IMR-90 (cell line): ENCODE measurements around the gene TRDMT1. TPM values are rescaled to one million over a fixed set of nuclear protein-coding genes. Genes with fewer than 3 reads are reported as not detected.

ENCODE experiments used
- ATAC-seq: fragments of 200-7000 bp; cut with Tn5 transposase; 2 replicates; pipeline ENCODE4 v1.9.1; 2020; ENCODE audit warnings: low read depth, mild to moderate bottlenecking, moderate library complexity
- BruUV-seq: library from RNA; stranded (reverse); fragments of 400-500 nt; replicated peaks from 2 replicates; lab custom pipeline; 2021; lab: Mats Ljungman, UMichigan
- CTCF ChIA-PET: fragments of 300-600 bp; formaldehyde crosslinking; extraction: SDS; loops from one replicate; lab custom pipeline; 2021; ENCODE audit warnings: antibody characterized with exemption; lab: Yijun Ruan, JAX
- POLR2A ChIA-PET: fragments of 300-600 bp; sonication (Branson Sonifier 250); formaldehyde crosslinking; loops from one replicate; lab custom pipeline; 2022; ENCODE audit warnings: antibody characterized with exemption; ENCODE audit not compliant: unreplicated experiment; lab: Charles Lee
- DNase-seq: peaks from one replicate; pipeline ENCODE4 v3.0.0; 2013
- H2AFZ ChIP-seq: replicated peaks from 2 replicates; pipeline ENCODE3; 2013; ENCODE audit warnings: low read length, mild to moderate bottlenecking; ENCODE audit not compliant: poor library complexity
- H2AK5ac ChIP-seq: 2 replicates; pipeline ENCODE4 v1.6.1; 2013; ENCODE audit warnings: low read depth, low read length, inconsistent platforms
- H2AK9ac ChIP-seq: replicated peaks from 2 replicates; pipeline ENCODE3; 2013; ENCODE audit warnings: mild to moderate bottlenecking, low read depth, low read length, moderate library complexity; ENCODE audit not compliant: poor library complexity
- H2BK120ac ChIP-seq: 2 replicates; pipeline ENCODE4 v1.6.1; 2013; ENCODE audit warnings: low read depth, low read length, inconsistent platforms
- H2BK15ac ChIP-seq: 3 replicates; pipeline ENCODE4 v1.6.1; 2013; ENCODE audit warnings: low read depth, low read length, inconsistent platforms
- H2BK20ac ChIP-seq: 2 replicates; pipeline ENCODE4 v1.6.1; 2013; ENCODE audit warnings: low read depth, mild to moderate bottlenecking, inconsistent platforms, low read length, moderate library complexity
- H2BK5ac ChIP-seq: 2 replicates; pipeline ENCODE4 v1.6.1; 2013; ENCODE audit warnings: mild to moderate bottlenecking, low read depth, low read length, inconsistent platforms; ENCODE audit not compliant: poor library complexity, severe bottlenecking
- H3K14ac ChIP-seq: replicated peaks from 2 replicates; pipeline ENCODE4 v1.6.1; 2013; ENCODE audit warnings: low read depth, low read length, inconsistent platforms
- H3K18ac ChIP-seq: 2 replicates; pipeline ENCODE4 v1.6.1; 2013; ENCODE audit warnings: low read depth, low read length, control low read depth
- H3K23ac ChIP-seq: 2 replicates; pipeline ENCODE4 v1.6.1; 2013; ENCODE audit warnings: low read depth, low read length, inconsistent platforms
- H3K27ac ChIP-seq: 2 replicates; pipeline ENCODE4 v1.5.1; 2013; ENCODE audit warnings: mild to moderate bottlenecking, control low read depth, low read length; ENCODE audit not compliant: insufficient read depth
- H3K27me3 ChIP-seq: 2 replicates; pipeline ENCODE4 v1.6.1; 2013; ENCODE audit warnings: low read length; ENCODE audit not compliant: control insufficient read depth, insufficient read depth
- H3K36me3 ChIP-seq: 2 replicates; pipeline ENCODE4 v1.6.1; 2013; ENCODE audit warnings: low read length, mixed read lengths; ENCODE audit not compliant: control insufficient read depth, insufficient read depth
- H3K4ac ChIP-seq: 2 replicates; pipeline ENCODE4 v1.6.1; 2013; ENCODE audit warnings: low read depth, low read length, inconsistent platforms
- H3K4me1 ChIP-seq: 2 replicates; pipeline ENCODE4 v1.6.1; 2013; ENCODE audit warnings: low read length, mixed read lengths; ENCODE audit not compliant: control insufficient read depth, insufficient read depth
- H3K4me2 ChIP-seq: 2 replicates; pipeline ENCODE4 v1.6.1; 2013; ENCODE audit warnings: low read depth, mild to moderate bottlenecking, control low read depth, low read length, moderate library complexity
- H3K4me3 ChIP-seq: 2 replicates; pipeline ENCODE4 v1.5.1; 2013; ENCODE audit warnings: low read depth, mild to moderate bottlenecking, control low read depth, low read length, moderate library complexity; ENCODE audit not compliant: insufficient read depth
- H3K56ac ChIP-seq: 2 replicates; pipeline ENCODE4 v1.6.1; 2013; ENCODE audit warnings: low read length, inconsistent platforms; ENCODE audit not compliant: insufficient read depth; ENCODE audit errors: extremely low read depth
- H3K79me1 ChIP-seq, 2 experiments: 2 replicates each; pipeline ENCODE4 v1.6.1; 2013; ENCODE audit warnings: low read length in 2 of 2, inconsistent platforms in 1 of 2, low read depth in 1 of 2
- H3K9ac ChIP-seq: 2 replicates; pipeline ENCODE4 v1.6.1; 2013; ENCODE audit warnings: low read depth, low read length, control low read depth
- H3K9me1 ChIP-seq: 2 replicates; pipeline ENCODE4 v1.6.1; 2013; ENCODE audit warnings: low read length, inconsistent platforms; ENCODE audit not compliant: insufficient read depth
- H3K9me3 ChIP-seq: 2 replicates; pipeline ENCODE4 v1.6.1; 2013; ENCODE audit warnings: low read length; ENCODE audit not compliant: control insufficient read depth, insufficient read depth
- H4K20me1 ChIP-seq: 2 replicates; pipeline ENCODE4 v1.6.1; 2013; ENCODE audit warnings: low read length, inconsistent platforms; ENCODE audit not compliant: insufficient read depth
- H4K5ac ChIP-seq: 2 replicates; pipeline ENCODE4 v1.6.1; 2013; ENCODE audit warnings: mild to moderate bottlenecking, low read depth, low read length, control low read depth
- H4K8ac ChIP-seq, 2 experiments: 2 replicates each; pipeline ENCODE4 v1.6.1; 2013; ENCODE audit warnings: low read depth in 2 of 2, low read length in 2 of 2, control low read depth in 1 of 2, inconsistent platforms in 1 of 2
- H4K91ac ChIP-seq: 2 replicates; pipeline ENCODE4 v1.6.1; 2013; ENCODE audit warnings: low read depth, low read length, inconsistent platforms; ENCODE audit not compliant: insufficient read depth
- CEBPB ChIP-seq: IDR thresholded peaks from 2 replicates; pipeline ENCODE4 v1.6.1; 2012; ENCODE audit warnings: low read depth, low read length, improper control_type of control experiment
- CHD1 ChIP-seq: IDR thresholded peaks from 2 replicates; pipeline ENCODE4 v1.6.1; 2012; ENCODE audit warnings: low read depth, low read length, improper control_type of control experiment
- ELK1 ChIP-seq: fragments of 150-350 bp; IDR thresholded peaks from 2 replicates; pipeline ENCODE4 v1.6.1; 2016; ENCODE audit warnings: low read depth, mild to moderate bottlenecking, low read length, moderate library complexity, borderline replicate concordance
- FOS ChIP-seq: fragments of 150-350 bp; IDR thresholded peaks from 2 replicates; pipeline ENCODE4 v1.6.1; 2016; ENCODE audit warnings: low read depth, low read length
- MAZ ChIP-seq: IDR thresholded peaks from 2 replicates; pipeline ENCODE4 v1.6.1; 2012; ENCODE audit warnings: low read depth, mild to moderate bottlenecking, low read length, improper control_type of control experiment, moderate library complexity, borderline replicate concordance
- MXI1 ChIP-seq: IDR thresholded peaks from 2 replicates; pipeline ENCODE4 v1.6.1; 2012; ENCODE audit warnings: low read depth, mild to moderate bottlenecking, low read length, moderate library complexity, borderline replicate concordance
- NFE2L2 ChIP-seq: fragments of 150-350 bp; IDR thresholded peaks from 2 replicates; pipeline ENCODE4 v1.6.1; 2016; ENCODE audit warnings: low read depth, mild to moderate bottlenecking, low read length
- POLR2A ChIP-seq: IDR thresholded peaks from 2 replicates; pipeline ENCODE4 v1.6.1; 2012; ENCODE audit warnings: mild to moderate bottlenecking, low read depth, low read length
- RAD21 ChIP-seq: IDR thresholded peaks from 2 replicates; pipeline ENCODE4 v1.6.1; 2012; ENCODE audit warnings: low read length, improper control_type of control experiment
- RCOR1 ChIP-seq: IDR thresholded peaks from 2 replicates; pipeline ENCODE4 v1.6.1; 2012; ENCODE audit warnings: mild to moderate bottlenecking, low read length, improper control_type of control experiment; ENCODE audit not compliant: insufficient replicate concordance
- RFX5 ChIP-seq: IDR thresholded peaks from 2 replicates; pipeline ENCODE4 v1.8.0; 2012; ENCODE audit warnings: low read depth, mild to moderate bottlenecking, low read length, moderate library complexity
- SMC3 ChIP-seq: fragments of 150-350 bp; IDR thresholded peaks from 2 replicates; pipeline ENCODE4 v1.6.1; 2016; ENCODE audit warnings: low read depth, mild to moderate bottlenecking, antibody characterized with exemption, low read length, moderate library complexity
- WGBS, 2 experiments: methylation state at CpG; one replicate each; pipeline versions ENCODE4 v1.1.5 to v1.1.7; 2013; ENCODE audit warnings: missing lambda C conversion rate in 2 of 2; ENCODE audit not compliant: insufficient read length in 1 of 2; ENCODE audit errors: extremely low coverage in 2 of 2; 5-methylcytosine and 5-hydroxymethylcytosine counted together
- dilution Hi-C: fragments of 300-500 bp; cut with HindIII; formaldehyde crosslinking; loops from one replicate; pipeline ENCODE4 v1.14.3; 2018; ENCODE audit warnings: low sequenced_read_pairs; ENCODE audit not compliant: unreplicated experiment
- in situ Hi-C: fragments of 300-500 bp; cut with MboI; formaldehyde crosslinking; loops from 3 replicates; pipeline ENCODE4 v1.14.3; 2019; ENCODE audit warnings: low sequenced_read_pairs, inconsistent platforms, mixed read lengths
- intact Hi-C: fragments of 100-400 bp; cut with micrococcal nuclease; formaldehyde crosslinking; loops from 2 replicates; pipeline ENCODE4 v1.10.0; 2022
- polyA plus RNA-seq, 3 experiments: library from polyadenylated mRNA; depleted of rRNA; stranded (reverse); fragments of >200 nt; gene quantifications; 2 replicates each; pipeline ENCODE4 v1.2.3, GENCODE V29; 2012; ENCODE audit warnings: low replicate concordance in 1 of 3
- total RNA-seq: library from RNA; depleted of rRNA; stranded (reverse); fragments of >200 nt; gene quantifications from 2 replicates; pipeline ENCODE4 v1.2.3, GENCODE V29; 2012

Gene TRDMT1
- total and polyA plus RNA-seq, 2 of the 4 experiments (the other 2 are of a cell fraction): 2.1 to 4.7 TPM

GRCh38 chr10:17215782-17216122, 14.3 kb upstream of the TRDMT1 start:
- POLR2A ChIA-PET: interaction anchor here (0.7 to 1.2 kb wide), 5 partner anchors 10 to 191 kb away, joined by 3 to 7 read pairs (median 3); partner anchors contain the start of gene VIM
- peak overlapping the region; percentile 82; the same call in 1 of the 2 replicates for H3K14ac ChIP-seq
- H3K56ac ChIP-seq: peak overlapping the region; percentile 77; the same call in 1 of the 2 replicates
- H3K23ac ChIP-seq: peak overlapping the region; percentile 93
- H2AFZ ChIP-seq: no peak overlapping the region
- H3K9ac ChIP-seq: no peak overlapping the region
- peak overlapping the region; percentile 98; the same call in 1 of the 2 replicates for H3K4ac ChIP-seq
- peaks cover 8% of the 10 kb centered on the region for H3K9me1 ChIP-seq
- DNase-seq: no peak
- ATAC-seq: no peak
- H2BK5ac ChIP-seq: peak overlapping the region; percentile 96
- peak overlapping the region; percentile 99 for H2BK120ac ChIP-seq
- intact Hi-C loops (loop anchor here (2.0 kb wide), 1 partner anchor 13 kb away; the partner anchor contains the start of gene VIM), in situ Hi-C loops (no loop called here), dilution Hi-C loops (no loop called here)
- H2AK9ac ChIP-seq: no peak overlapping the region
- TSS peak; percentile 49 for BruUV-seq
- H2BK15ac ChIP-seq: peak overlapping the region; percentile 90; the same call in 2 of the 3 replicates
- peak overlapping the region; percentile 11 to 84; a peak in 2 of 4 replicates for H4K8ac ChIP-seq
- no peaks in the 10 kb centered on the region for H3K27me3 ChIP-seq
- TF ChIP-seq FOS: no peak
- no peak for TF ChIP-seq NFE2L2
- TF ChIP-seq RFX5: no peak
- no peak for TF ChIP-seq SMC3
- no peak for TF ChIP-seq RCOR1
- TF ChIP-seq MXI1: no peak
- no peak for TF ChIP-seq RAD21
- TF ChIP-seq MAZ: no peak
- TF ChIP-seq ELK1: no peak
- no peak for TF ChIP-seq POLR2A
- no peak for TF ChIP-seq CHD1
- no peak for TF ChIP-seq CEBPB
- peak overlapping the region; percentile 41; the same call in 1 of the 2 replicates for H3K4me2 ChIP-seq
- H3K4me3 ChIP-seq: no peak overlapping the region
- WGBS, 2 experiments: no CpG with 5 or more reads among the region's 2 CpGs
- CTCF ChIA-PET: interaction anchor here (0.9 kb wide), 1 partner anchor 9 kb away, joined by 3 read pairs; no protein-coding TSS in a partner anchor
- H4K20me1 ChIP-seq: no peaks in the 10 kb centered on the region
- peak overlapping the region; percentile 77; the same call in 1 of the 2 replicates for H4K91ac ChIP-seq
- no peaks in the 10 kb centered on the region for H3K36me3 ChIP-seq
- H2AK5ac ChIP-seq: no peak overlapping the region
- H3K79me1 ChIP-seq: peaks cover 7 to 52% of the 10 kb centered on the region in 2 experiments; a peak in 3 of 4 replicates
- H3K4me1 ChIP-seq: peaks cover 24% of the 10 kb centered on the region
- H2BK20ac ChIP-seq: peak overlapping the region; percentile 98
- peak overlapping the region; percentile 58; the same call in 1 of the 2 replicates for H4K5ac ChIP-seq
- H3K27ac ChIP-seq: peak overlapping the region; percentile 37; the same call in 1 of the 2 replicates
- peak overlapping the region; percentile 62 for H3K18ac ChIP-seq
- no peaks in the 10 kb centered on the region for H3K9me3 ChIP-seq
